ENCODE results near the gene BPIFB1. TPM values are rescaled to one million over a fixed set of nuclear protein-coding genes. Genes with fewer than 3 reads are reported as not detected.

Gene BPIFB1
- total and polyA plus RNA-seq, 10 of the 15 experiments (the other 5 are each of a cell fraction or from before 2014, with no cell fraction given), result 0.13 TPM; not detected in 9

- Histone ChIP-seq H3K79me2 (ENCODE audit: control insufficient read depth, insufficient read depth, low read length) (no peaks in the 10 kb centered on the region), H3K36me3 (ENCODE audit: control insufficient read depth in 2 of 2, insufficient read depth in 2 of 2, low read length in 1 of 2) (no peaks in the 10 kb centered on the region), H3K4me3 (no peak overlapping the region), H3K27ac (ENCODE audit: control insufficient read depth, insufficient read depth) (no peak overlapping the region), H3K4me1 (ENCODE audit: control insufficient read depth, insufficient read depth, low read length) (no peaks in the 10 kb centered on the region), H3K9me3 (replicated peaks; ENCODE audit: control insufficient read depth, insufficient read depth, low read length) (no peaks in the 10 kb centered on the region), H3K9ac (ENCODE audit: control insufficient read depth, insufficient read depth, low read length) (no peak overlapping the region), H3K4me2 (ENCODE audit: control insufficient read depth, insufficient read depth) (no peak overlapping the region), H3K27me3 (replicated peaks in 1 of 2; ENCODE audit: control insufficient read depth in 2 of 2, insufficient read depth in 2 of 2, low read length in 1 of 2) (no peaks in the 10 kb centered on the region), H4K20me1 (ENCODE audit: control insufficient read depth, insufficient read depth) (no peaks in the 10 kb centered on the region; the same call in 1 of the 2 replicates), H2AFZ (ENCODE audit: control insufficient read depth, low read depth, low read length) (no peak overlapping the region)
- 58% methylated on average over 8 of the region's 8 CpGs for WGBS (ENCODE audit: insufficient coverage, insufficient replicate concordance, low lambda C conversion rate, missing lambda C conversion rate)
- ATAC-seq (no peak), FAIRE-seq (no peak), DNase-seq (ENCODE audit: low read depth, low spot score) (no peak)
- intact Hi-C loops (cut with micrococcal nuclease; ENCODE audit: unreplicated experiment), result loop anchor here (5.0 kb wide), 1 partner anchor 499 kb away; no protein-coding TSS in a partner anchor
- BruUV-seq (replicated peaks), result no TSS peak
- CTCF ChIA-PET, result interaction anchor here (1.3 to 2.6 kb wide), 3 partner anchors 8 to 502 kb away, joined by 4 to 7 read pairs (median 6); no protein-coding TSS in a partner anchor
- POLR2A ChIA-PET, result no interaction called here
- SMC1A ChIA-PET (ENCODE audit: uncharacterized antibody, unreplicated experiment), result interaction anchor here (1.6 to 1.8 kb wide), 2 partner anchors 11 to 186 kb away, joined by 3 to 5 read pairs; no protein-coding TSS in a partner anchor
- RAD21 ChIA-PET (ENCODE audit: unreplicated experiment), result no interaction called here
- in situ Hi-C loops (cut with MboI), result no loop called here
- TF ChIP-seq ZNF622 (IDR thresholded peaks at IDR 0.05) (no peak), SMAD5 (IDR thresholded peaks at IDR 0.05; ENCODE audit: low read depth) (no peak), FOXM1 (IDR thresholded peaks at IDR 0.05; ENCODE audit: low read depth, low read length) (no peak), SUZ12 (IDR thresholded peaks at IDR 0.05; ENCODE audit: unreplicated experiment) (no peak), ZNF384 (IDR thresholded peaks at IDR 0.05; ENCODE audit: borderline replicate concordance, low read depth, low read length) (no peak), GATAD2B (conservative IDR thresholded peaks at IDR 0.05; ENCODE audit: low read depth) (no peak), ZNF24 (IDR thresholded peaks at IDR 0.05) (no peak), MYC (IDR thresholded peaks at IDR 0.05; ENCODE audit: insufficient read depth, insufficient read length, insufficient replicate concordance, low read length, severe bottlenecking) (no peak), BCL11A (IDR thresholded peaks at IDR 0.05; ENCODE audit: low read depth, low read length) (no peak), MEF2B (IDR thresholded peaks at IDR 0.05; ENCODE audit: partially characterized antibody, poor library complexity, severe bottlenecking) (no peak), PML (IDR thresholded peaks at IDR 0.05; ENCODE audit: low read length) (no peak), MTA3 (IDR thresholded peaks at IDR 0.05; ENCODE audit: borderline replicate concordance, low read length) (no peak), TCF3 (IDR thresholded peaks at IDR 0.05; ENCODE audit: borderline replicate concordance, insufficient read depth, low read depth, low read length) (no peak), CHD2 (IDR thresholded peaks at IDR 0.05; ENCODE audit: borderline replicate concordance, low read depth, low read length) (no peak), USF2 (IDR thresholded peaks at IDR 0.05; ENCODE audit: borderline replicate concordance, low read depth, low read length) (no peak), CBX5 (IDR thresholded peaks at IDR 0.05; ENCODE audit: low read depth) (no peak)
- TF ChIP-seq, protein P1, sequence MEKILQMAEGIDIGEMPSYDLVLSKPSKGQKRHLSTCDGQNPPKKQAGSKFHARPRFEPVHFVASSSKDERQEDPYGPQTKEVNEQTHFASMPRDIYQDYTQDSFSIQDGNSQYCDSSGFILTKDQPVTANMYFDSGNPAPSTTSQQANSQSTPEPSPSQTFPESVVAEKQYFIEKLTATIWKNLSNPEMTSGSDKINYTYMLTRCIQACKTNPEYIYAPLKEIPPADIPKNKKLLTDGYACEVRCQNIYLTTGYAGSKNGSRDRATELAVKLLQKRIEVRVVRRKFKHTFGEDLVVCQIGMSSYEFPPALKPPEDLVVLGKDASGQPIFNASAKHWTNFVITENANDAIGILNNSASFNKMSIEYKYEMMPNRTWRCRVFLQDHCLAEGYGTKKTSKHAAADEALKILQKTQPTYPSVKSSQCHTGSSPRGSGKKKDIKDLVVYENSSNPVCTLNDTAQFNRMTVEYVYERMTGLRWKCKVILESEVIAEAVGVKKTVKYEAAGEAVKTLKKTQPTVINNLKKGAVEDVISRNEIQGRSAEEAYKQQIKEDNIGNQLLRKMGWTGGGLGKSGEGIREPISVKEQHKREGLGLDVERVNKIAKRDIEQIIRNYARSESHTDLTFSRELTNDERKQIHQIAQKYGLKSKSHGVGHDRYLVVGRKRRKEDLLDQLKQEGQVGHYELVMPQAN (conservative IDR thresholded peaks at IDR 0.05), result no peak
- TF ChIP-seq, protein P2, sequence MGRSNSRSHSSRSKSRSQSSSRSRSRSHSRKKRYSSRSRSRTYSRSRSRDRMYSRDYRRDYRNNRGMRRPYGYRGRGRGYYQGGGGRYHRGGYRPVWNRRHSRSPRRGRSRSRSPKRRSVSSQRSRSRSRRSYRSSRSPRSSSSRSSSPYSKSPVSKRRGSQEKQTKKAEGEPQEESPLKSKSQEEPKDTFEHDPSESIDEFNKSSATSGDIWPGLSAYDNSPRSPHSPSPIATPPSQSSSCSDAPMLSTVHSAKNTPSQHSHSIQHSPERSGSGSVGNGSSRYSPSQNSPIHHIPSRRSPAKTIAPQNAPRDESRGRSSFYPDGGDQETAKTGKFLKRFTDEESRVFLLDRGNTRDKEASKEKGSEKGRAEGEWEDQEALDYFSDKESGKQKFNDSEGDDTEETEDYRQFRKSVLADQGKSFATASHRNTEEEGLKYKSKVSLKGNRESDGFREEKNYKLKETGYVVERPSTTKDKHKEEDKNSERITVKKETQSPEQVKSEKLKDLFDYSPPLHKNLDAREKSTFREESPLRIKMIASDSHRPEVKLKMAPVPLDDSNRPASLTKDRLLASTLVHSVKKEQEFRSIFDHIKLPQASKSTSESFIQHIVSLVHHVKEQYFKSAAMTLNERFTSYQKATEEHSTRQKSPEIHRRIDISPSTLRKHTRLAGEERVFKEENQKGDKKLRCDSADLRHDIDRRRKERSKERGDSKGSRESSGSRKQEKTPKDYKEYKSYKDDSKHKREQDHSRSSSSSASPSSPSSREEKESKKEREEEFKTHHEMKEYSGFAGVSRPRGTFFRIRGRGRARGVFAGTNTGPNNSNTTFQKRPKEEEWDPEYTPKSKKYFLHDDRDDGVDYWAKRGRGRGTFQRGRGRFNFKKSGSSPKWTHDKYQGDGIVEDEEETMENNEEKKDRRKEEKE (IDR thresholded peaks at IDR 0.05), result no peak
- TF ChIP-seq, protein P3, sequence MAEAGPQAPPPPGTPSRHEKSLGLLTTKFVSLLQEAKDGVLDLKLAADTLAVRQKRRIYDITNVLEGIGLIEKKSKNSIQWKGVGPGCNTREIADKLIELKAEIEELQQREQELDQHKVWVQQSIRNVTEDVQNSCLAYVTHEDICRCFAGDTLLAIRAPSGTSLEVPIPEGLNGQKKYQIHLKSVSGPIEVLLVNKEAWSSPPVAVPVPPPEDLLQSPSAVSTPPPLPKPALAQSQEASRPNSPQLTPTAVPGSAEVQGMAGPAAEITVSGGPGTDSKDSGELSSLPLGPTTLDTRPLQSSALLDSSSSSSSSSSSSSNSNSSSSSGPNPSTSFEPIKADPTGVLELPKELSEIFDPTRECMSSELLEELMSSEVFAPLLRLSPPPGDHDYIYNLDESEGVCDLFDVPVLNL (IDR thresholded peaks at IDR 0.05; ENCODE audit: low read depth, low read length), result no peak
Observed at GRCh38 chr20:33291416-33291815, 8.4 kb downstream of the BPIFB1 start.
